H1 (cell line): Measurements from ENCODE around the gene PDE2A. TPM values are rescaled to one million over a fixed set of nuclear protein-coding genes. Genes with fewer than 3 reads are reported as not detected.

ENCODE experiments used
- CTCF ChIA-PET: fragments of 300-600 bp; sonication (Branson Sonifier 250); formaldehyde crosslinking; loops from one replicate; lab custom pipeline; 2021; ENCODE audit not compliant: partially characterized antibody; lab: Charles Lee
- POLR2A ChIA-PET: fragments of 300-600 bp; sonication (Branson Sonifier 250); formaldehyde crosslinking; loops from one replicate; lab custom pipeline; 2021; ENCODE audit warnings: inconsistent platforms; ENCODE audit not compliant: partially characterized antibody; lab: Charles Lee
- DNase-seq, 2 experiments: peaks; one replicate each; pipeline versions ENCODE4 v3.0.0 to v3.0.0-alpha.2; 2010 to 2022; ENCODE audit warnings: low spot score in 2 of 2, low read depth in 1 of 2, mixed read lengths in 1 of 2
- FAIRE-seq: peaks from 2 replicates; lab custom pipeline; 2011; peaks lifted over from hg19 to GRCh38; lab: Jason Lieb, UNC
- H2AFZ ChIP-seq: 2 replicates; pipeline ENCODE4 v1.8.1; 2012; ENCODE audit warnings: low read length, inconsistent platforms
- H2AK5ac ChIP-seq: 2 replicates; pipeline ENCODE4 v1.6.1; 2013; ENCODE audit warnings: low read depth, low read length
- H2BK120ac ChIP-seq: replicated peaks from 2 replicates; pipeline ENCODE3; 2013; ENCODE audit warnings: low read depth, low read length, inconsistent platforms
- H2BK12ac ChIP-seq: 2 replicates; pipeline ENCODE4 v1.6.1; 2013; ENCODE audit warnings: low read depth, low read length
- H2BK15ac ChIP-seq: 2 replicates; pipeline ENCODE4 v1.6.1; 2013; ENCODE audit warnings: low read length
- H2BK20ac ChIP-seq: 2 replicates; pipeline ENCODE4 v1.6.1; 2013; ENCODE audit warnings: low read length
- H2BK5ac ChIP-seq: 2 replicates; pipeline ENCODE4 v1.6.1; 2013; ENCODE audit warnings: low read depth, low read length
- H3K14ac ChIP-seq: 2 replicates; pipeline ENCODE4 v1.6.1; 2013; ENCODE audit warnings: inconsistent platforms; ENCODE audit not compliant: insufficient read length
- H3K18ac ChIP-seq: 2 replicates; pipeline ENCODE4 v1.6.1; 2013; ENCODE audit warnings: low read length; ENCODE audit errors: extremely low read depth
- H3K23ac ChIP-seq: 2 replicates; pipeline ENCODE4 v1.6.1; 2013; ENCODE audit warnings: inconsistent platforms; ENCODE audit not compliant: insufficient read length
- H3K23me2 ChIP-seq: 2 replicates; pipeline ENCODE4 v1.6.1; 2013; ENCODE audit warnings: low read depth, low read length
- H3K27ac ChIP-seq: 2 replicates; pipeline ENCODE4 v1.6.1; 2011; ENCODE audit warnings: low read depth, low read length, inconsistent platforms
- H3K27me3 ChIP-seq, 4 experiments: replicated peaks in 1 of 4; 1 replicate in 1 of 4; 2 replicates in 3 of 4; pipeline versions ENCODE4 v1.6.1 to v1.8.1; 2011 to 2013; ENCODE audit warnings: low read length in 3 of 4, mild to moderate bottlenecking in 3 of 4, inconsistent platforms in 2 of 4, mixed read lengths in 2 of 4, moderate library complexity in 1 of 4; ENCODE audit not compliant: control insufficient read depth in 3 of 4, insufficient read depth in 3 of 4; ENCODE audit errors: extremely low read depth in 1 of 4
- H3K36me3 ChIP-seq, 4 experiments: 2 replicates each; pipeline versions ENCODE4 v1.6.1 to v1.8.1; 2011 to 2013; ENCODE audit warnings: mild to moderate bottlenecking in 4 of 4, low read length in 3 of 4, moderate library complexity in 2 of 4, control low read depth in 1 of 4, inconsistent platforms in 1 of 4; ENCODE audit not compliant: insufficient read depth in 4 of 4, control insufficient read depth in 2 of 4
- H3K4ac ChIP-seq: replicated peaks from 2 replicates; pipeline ENCODE3; 2013; ENCODE audit warnings: low read length, low read depth, mixed read lengths, inconsistent platforms; ENCODE audit not compliant: insufficient read length
- H3K4me1 ChIP-seq, 4 experiments: replicated peaks in 1 of 4; 1 replicate in 1 of 4; 2 replicates in 3 of 4; pipeline versions ENCODE4 v1.6.1 to v1.8.1; 2011 to 2013; ENCODE audit warnings: low read length in 3 of 4, inconsistent platforms in 2 of 4, mixed read lengths in 1 of 4; ENCODE audit not compliant: insufficient read depth in 4 of 4, control insufficient read depth in 3 of 4
- H3K4me2 ChIP-seq, 2 experiments: 2 replicates each; pipeline versions ENCODE4 v1.6.1 to v1.8.1; 2011 to 2013; ENCODE audit warnings: low read depth in 2 of 2, low read length in 2 of 2, control low read depth in 1 of 2, inconsistent platforms in 1 of 2, mild to moderate bottlenecking in 1 of 2; ENCODE audit not compliant: insufficient read depth in 1 of 2
- H3K4me3 ChIP-seq, 4 experiments: fragments of 200-600, 300-600 bp in 1 of 4; sonication (generic), shearing (Covaris generic), sonication (Bioruptor Twin) in 1 of 4; 2 replicates each; pipeline versions ENCODE4 v1.5.1 to v1.8.1; 2011 to 2016; ENCODE audit warnings: low read length in 4 of 4, low read depth in 3 of 4, control low read depth in 2 of 4, inconsistent platforms in 2 of 4, mild to moderate bottlenecking in 2 of 4, mixed read lengths in 1 of 4, moderate library complexity in 1 of 4; ENCODE audit not compliant: insufficient read depth in 2 of 4; ENCODE audit errors: extremely low read depth in 1 of 4
- H3K56ac ChIP-seq: replicated peaks from 2 replicates; pipeline ENCODE3; 2013; ENCODE audit warnings: low read depth, mild to moderate bottlenecking, mixed read lengths, low read length, inconsistent platforms; ENCODE audit not compliant: insufficient read length
- H3K79me1 ChIP-seq: 2 replicates; pipeline ENCODE4 v1.6.1; 2013; ENCODE audit warnings: low read depth, low read length, control low read depth
- H3K79me2 ChIP-seq, 2 experiments: 2 replicates each; pipeline versions ENCODE4 v1.6.1 to v1.8.1; 2012 to 2013; ENCODE audit warnings: low read length in 2 of 2, mild to moderate bottlenecking in 2 of 2, inconsistent platforms in 1 of 2; ENCODE audit not compliant: insufficient read depth in 2 of 2, control insufficient read depth in 1 of 2
- H3K9ac ChIP-seq, 4 experiments: replicated peaks in 1 of 4; 1 replicate in 1 of 4; 2 replicates in 3 of 4; pipeline versions ENCODE4 v1.6.1 to v1.8.1; 2011 to 2013; ENCODE audit warnings: low read depth in 3 of 4, low read length in 3 of 4, control low read depth in 2 of 4, mild to moderate bottlenecking in 2 of 4, moderate library complexity in 2 of 4, inconsistent platforms in 1 of 4; ENCODE audit errors: extremely low read depth in 1 of 4
- H3K9me3 ChIP-seq, 2 experiments: 2 replicates each; pipeline versions ENCODE4 v1.6.1 to v1.8.1; 2012 to 2013; ENCODE audit warnings: mild to moderate bottlenecking in 2 of 2, moderate library complexity in 2 of 2, control low read depth in 1 of 2, inconsistent platforms in 1 of 2, low read depth in 1 of 2, low read length in 1 of 2, mixed read lengths in 1 of 2; ENCODE audit not compliant: insufficient read depth in 2 of 2
- H4K20me1 ChIP-seq, 2 experiments: replicated peaks in 1 of 2; 2 replicates each; pipeline versions ENCODE3 to v1.8.1; 2011 to 2013; ENCODE audit warnings: inconsistent platforms in 2 of 2, low read length in 2 of 2, mild to moderate bottlenecking in 1 of 2; ENCODE audit not compliant: insufficient read depth in 2 of 2, control insufficient read depth in 1 of 2
- H4K5ac ChIP-seq: 2 replicates; pipeline ENCODE4 v1.6.1; 2013; ENCODE audit warnings: low read length, low read depth, mixed read lengths, inconsistent platforms; ENCODE audit not compliant: insufficient read length
- H4K8ac ChIP-seq: 2 replicates; pipeline ENCODE4 v1.8.0; 2013; ENCODE audit warnings: mild to moderate bottlenecking, moderate library complexity, low read length, inconsistent platforms; ENCODE audit not compliant: insufficient read depth; ENCODE audit errors: extremely low read depth
- H4K91ac ChIP-seq: replicated peaks from 2 replicates; pipeline ENCODE3; 2013; ENCODE audit warnings: low read length, mixed read lengths, inconsistent platforms; ENCODE audit not compliant: insufficient read length
- CTCF ChIP-seq, 3 experiments: IDR thresholded peaks; 1 replicate in 2 of 3; 2 replicates in 1 of 3; pipeline versions ENCODE4 v1.5.1 to v1.6.1; 2011; ENCODE audit warnings: low read length in 3 of 3, mild to moderate bottlenecking in 3 of 3, inconsistent platforms in 2 of 3, low read depth in 1 of 3, moderate library complexity in 1 of 3; ENCODE audit not compliant: insufficient read depth in 1 of 3; ENCODE audit errors: control extremely low read depth in 1 of 3
- KDM1A ChIP-seq: fragments of 200-600, 300-600 bp; sonication (generic); IDR thresholded peaks from 2 replicates; pipeline ENCODE4 v1.7.1; 2016; ENCODE audit warnings: mild to moderate bottlenecking, low read length, borderline replicate concordance
- whole genome bisulfite sequencing, 2 experiments: shearing (Covaris generic) in 1 of 2; methylation state at CpG; one replicate each; pipeline versions ENCODE4 v1.1.6 to v1.1.7; 2013 to 2015; ENCODE audit warnings: low lambda C conversion rate in 2 of 2, mixed read lengths in 2 of 2, inconsistent platforms in 1 of 2, low coverage in 1 of 2, missing lambda C conversion rate in 1 of 2; ENCODE audit not compliant: insufficient replicate concordance in 2 of 2, insufficient coverage in 1 of 2, insufficient read length in 1 of 2; ENCODE audit errors: extremely low coverage in 1 of 2, missing lambda C conversion rate in 1 of 2; 5-methylcytosine and 5-hydroxymethylcytosine counted together
- polyA plus RNA-seq, 7 experiments: library from polyadenylated mRNA; depleted of rRNA in 3 of 7; stranded (reverse) in 5 of 7; unstranded in 2 of 7; fragments of >200 nt in 5 of 7; fragments of 200-250 nt in 2 of 7; gene quantifications; 1 replicate in 5 of 7; 2 replicates in 1 of 7; 4 replicates in 1 of 7; pipeline versions ENCODE4 v1.2.1 to v1.2.3, GENCODE V29; 2011 to 2013; ENCODE audit warnings: missing spikeins in 2 of 7, mixed read lengths in 2 of 7
- total RNA-seq: library from RNA; stranded (reverse); fragmentation: NEBNext Ultra II Directional; extraction: Animal tissue kit (Norgen Biotek cat#: 25700); gene quantifications from 2 replicates; pipeline ENCODE4 v1.2.1, GENCODE V29; 2021

Gene PDE2A
- total and polyA plus RNA-seq, 2 of the 8 experiments (the other 6 are each of a cell fraction or from before 2014, with no cell fraction given): 3.4 to 7.1 TPM

- no peak overlapping the region for H4K91ac ChIP-seq
- DNase-seq: no peak
- no peak overlapping the region for H2AK5ac ChIP-seq
- H3K79me2 ChIP-seq: no peaks in the 10 kb centered on the region
- peaks cover 3% of the 10 kb centered on the region; the same call in 1 of the 2 replicates for H3K23me2 ChIP-seq
- H2BK12ac ChIP-seq: no peak overlapping the region
- no peak overlapping the region for H3K14ac ChIP-seq
- H2BK20ac ChIP-seq: no peak overlapping the region
- H4K5ac ChIP-seq: no peak overlapping the region
- no peak overlapping the region for H3K4ac ChIP-seq
- H3K9ac ChIP-seq: no peak overlapping the region
- H3K36me3 ChIP-seq: no peaks in the 10 kb centered on the region
- H2BK15ac ChIP-seq: no peak overlapping the region
- no peak overlapping the region; the same call in 1 of the 2 replicates for H4K8ac ChIP-seq
- H2BK5ac ChIP-seq: no peak overlapping the region
- H3K4me2 ChIP-seq: no peak overlapping the region
- H3K27ac ChIP-seq: no peak overlapping the region
- POLR2A ChIA-PET: interaction anchor here (0.9 to 1.5 kb wide), 5 partner anchors 11 to 79 kb away, joined by 3 to 4 read pairs (median 3); no protein-coding TSS in a partner anchor
- H3K23ac ChIP-seq: no peak overlapping the region
- CTCF ChIA-PET: interaction anchor here (0.6 to 39.6 kb wide), 24 partner anchors 10 to 578 kb away, joined by 3 to 552 read pairs (median 6); no protein-coding TSS in a partner anchor
- H3K56ac ChIP-seq: no peak overlapping the region
- no peak overlapping the region for H2BK120ac ChIP-seq
- WGBS, 2 experiments: 85% methylated on average over 7 of the region's 7 CpGs; no CpG with 5 or more reads in 1 of the 2 experiments
- FAIRE-seq: no peak
- H3K9me3 ChIP-seq: peaks cover 13 to 14% of the 10 kb centered on the region in 2 experiments
- H2AFZ ChIP-seq: no peak overlapping the region
- peaks cover 0 to 8% (median under 1%) of the 10 kb centered on the region in 4 experiments; a peak in 4 of 7 replicates for H3K27me3 ChIP-seq
- H3K18ac ChIP-seq: no peak overlapping the region; the same call in 1 of the 2 replicates
- H3K79me1 ChIP-seq: no peaks in the 10 kb centered on the region
- peaks cover 0 to 13% (median 7%) of the 10 kb centered on the region in 4 experiments; a peak in 6 of 7 replicates for H3K4me1 ChIP-seq
- TF ChIP-seq CTCF (IDR thresholded peaks at IDR 0.05; ENCODE audit: control extremely low read depth in 1 of 3, insufficient read depth in 1 of 3, low read depth in 1 of 3, low read length in 3 of 3) (no peak), KDM1A (0 out of 2 replicates have a peak, but pooled peaks have one; percentile 15)
- H3K4me3 ChIP-seq: no peak overlapping the region
- peaks cover 0 to 4% of the 10 kb centered on the region in 2 experiments for H4K20me1 ChIP-seq
These were observed 5.4 kb downstream of the PDE2A start for GRCh38 chr11:72668629-72669347.
